ENCODE data around the gene DNAJB12. TPM values are rescaled to one million over a fixed set of nuclear protein-coding genes. Genes with fewer than 3 reads are reported as not detected.
A peak's percentile ranks its signal among the peaks of the same experiment; 100 is the strongest.

The DNAJB12 gene
- total RNA-seq, 6 experiments from 2014 or later: 16.6 to 22.1 (median 19.2) TPM

- no peak for TF ChIP-seq CTCF (IDR thresholded peaks at IDR 0.05)
- no peak for TF ChIP-seq POLR2A (IDR thresholded peaks at IDR 0.05)
- no peak overlapping the region for H3K27ac ChIP-seq
- DNase-seq: no peak
- intact Hi-C loops (cut with DNase I): no loop called here
- no peaks in the 10 kb centered on the region for H3K9me3 ChIP-seq
- no peak for ATAC-seq
- no peak overlapping the region for H3K4me3 ChIP-seq
- H3K36me3 ChIP-seq: peaks cover 0 to 38% (median 20%) of the 10 kb centered on the region in 4 donors
- 63% methylated on average over 3 of the region's 4 CpGs for WGBS (ENCODE audit: insufficient coverage, low coverage, low lambda C conversion rate, missing lambda C conversion rate)
- H3K4me1 ChIP-seq: no peaks in the 10 kb centered on the region
- H3K27me3 ChIP-seq: no peaks in the 10 kb centered on the region
These were observed 12.7 kb upstream of the DNAJB12 start for GRCh38 chr10:72367301-72367960.

GRCh38 chr10:72365106-72365895, 10.6 kb upstream of the DNAJB12 start:
- Histone ChIP-seq H3K9me3 (no peaks in the 10 kb centered on the region), H3K4me3 (no peak overlapping the region), H3K4me1 (no peaks in the 10 kb centered on the region), H3K27me3 (no peaks in the 10 kb centered on the region), H3K36me3 (peaks cover 0 to 38% (median 16%) of the 10 kb centered on the region in 4 donors), H3K27ac (no peak overlapping the region)
- DNase-seq (no peak), ATAC-seq (no peak)
- intact Hi-C loops (cut with DNase I): no loop called here
- no peak for TF ChIP-seq CTCF (IDR thresholded peaks at IDR 0.05)
- TF ChIP-seq POLR2A (IDR thresholded peaks at IDR 0.05): no peak
- WGBS (ENCODE audit: insufficient coverage, low coverage, low lambda C conversion rate, missing lambda C conversion rate): 88% methylated on average over 6 of the region's 7 CpGs

GRCh38 chr10:72364239-72364777, 9.6 kb upstream of the DNAJB12 start:
- Histone ChIP-seq H3K9me3 (no peaks in the 10 kb centered on the region), H3K27me3 (no peaks in the 10 kb centered on the region), H3K36me3 (peaks cover 0 to 34% (median 16%) of the 10 kb centered on the region in 4 donors), H3K4me3 (no peak overlapping the region), H3K4me1 (no peaks in the 10 kb centered on the region), H3K27ac (no peak overlapping the region)
- DNase-seq (peak; percentile 77 to 82 (median 79)), ATAC-seq (peak; percentile 91 to 96 (median 94))
- TF ChIP-seq CTCF (IDR thresholded peaks at IDR 0.05): peak; percentile 87 to 94 (median 93)
- TF ChIP-seq POLR2A (IDR thresholded peaks at IDR 0.05): no peak
- intact Hi-C loops (cut with DNase I): no loop called here
- WGBS (ENCODE audit: insufficient coverage, low coverage, low lambda C conversion rate, missing lambda C conversion rate): 15% methylated on average over 8 of the region's 12 CpGs

GRCh38 chr10:72356987-72357386, 2.3 kb upstream of the DNAJB12 start:
- intact Hi-C loops (cut with DNase I): no loop called here
- peaks cover 0 to 16% (median 6%) of the 10 kb centered on the region in 4 donors for H3K4me1 ChIP-seq
- H3K27ac ChIP-seq: no peak overlapping the region
- H3K36me3 ChIP-seq: no peaks in the 10 kb centered on the region
- no peaks in the 10 kb centered on the region for H3K9me3 ChIP-seq
- no peaks in the 10 kb centered on the region for H3K27me3 ChIP-seq
- H3K4me3 ChIP-seq: no peak overlapping the region
- 70% methylated on average over 4 of the region's 4 CpGs for WGBS (ENCODE audit: insufficient coverage, low coverage, low lambda C conversion rate, missing lambda C conversion rate)
- DNase-seq (no peak), ATAC-seq (no peak)
- TF ChIP-seq POLR2A (IDR thresholded peaks at IDR 0.05) (no peak), CTCF (IDR thresholded peaks at IDR 0.05) (no peak)
